ENCODE data around the gene RBM43. TPM values are rescaled to one million over a fixed set of nuclear protein-coding genes. Genes with fewer than 3 reads are reported as not detected.
A peak's percentile ranks its signal among the peaks of the same experiment; 100 is the strongest.

RBM43 gene
- total and polyA plus RNA-seq, 9 of the 15 experiments (the other 6 are each of a cell fraction or from before 2014, with no cell fraction given), result 1.3 to 6.9 (median 3.8) TPM

DNA sequence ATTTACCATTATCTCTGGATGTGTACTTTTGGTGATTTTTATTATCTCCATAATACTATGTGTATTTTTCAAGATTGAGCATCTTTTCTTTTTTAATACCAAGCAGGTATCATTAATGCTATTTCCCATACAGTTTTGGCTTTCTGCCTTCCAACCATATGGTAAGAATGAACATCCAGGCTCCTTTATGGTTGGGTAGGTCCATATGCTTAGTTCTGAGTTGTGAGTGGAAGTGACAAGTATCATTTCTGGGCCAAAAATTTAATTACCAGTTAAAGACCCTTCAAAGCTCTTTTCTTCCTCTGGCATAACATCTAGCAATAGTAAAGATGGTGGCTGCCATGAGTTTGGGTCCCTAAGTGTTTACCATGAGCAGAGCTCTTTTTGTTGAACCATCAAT lies 4.3 kb upstream of the RBM43 start:
- no TSS peak for BruUV-seq (replicated peaks)
- Histone ChIP-seq H3K9me3 (replicated peaks; ENCODE audit: control insufficient read depth, insufficient read depth, low read depth, low read length) (no peaks in the 10 kb centered on the region), H3K4me2 (ENCODE audit: insufficient read depth, low read length) (no peak overlapping the region), H2AFZ (ENCODE audit: low read depth, low read length) (no peak overlapping the region), H3K27me3 (ENCODE audit: control insufficient read depth in 2 of 2, insufficient read depth in 2 of 2, low read length in 2 of 2) (no peaks in the 10 kb centered on the region), H3K79me2 (ENCODE audit: control insufficient read depth, insufficient read depth, low read length) (no peaks in the 10 kb centered on the region), H3K9ac (ENCODE audit: insufficient read depth in 1 of 2, low read depth in 2 of 2, low read length in 2 of 2) (no peak overlapping the region), H4K20me1 (replicated peaks; ENCODE audit: control insufficient read depth, insufficient read depth, low read length) (no peaks in the 10 kb centered on the region), H3K27ac (ENCODE audit: extremely low read depth, low read depth, low read length) (no peak overlapping the region), H3K9me1 (ENCODE audit: control insufficient read depth, insufficient read depth, low read length) (no peaks in the 10 kb centered on the region), H3K36me3 (ENCODE audit: control insufficient read depth, insufficient read depth, low read length) (peaks cover 5% of the 10 kb centered on the region; the same call in 1 of the 3 replicates), H3K4me1 (replicated peaks in 1 of 2; ENCODE audit: control insufficient read depth in 2 of 2, insufficient read depth in 2 of 2, low read length in 2 of 2) (peaks cover 10 to 13% of the 10 kb centered on the region in 2 experiments), H3K4me3 (no peak overlapping the region)
- intact Hi-C loops (cut with micrococcal nuclease), result no loop called here
- POLR2A ChIA-PET, result no interaction called here
- no peak for TF ChIP-seq SOX6 (IDR thresholded peaks at IDR 0.05)
- in situ Hi-C loops (cut with MboI), result no loop called here
- CTCF ChIA-PET (ENCODE audit: low intra/inter-chr PET ratio), result no interaction called here
- FAIRE-seq (no peak), ATAC-seq (no peak), DNase-seq (ENCODE audit: extremely low read depth in 1 of 4, low spot score in 3 of 4) (no peak)

DNA sequence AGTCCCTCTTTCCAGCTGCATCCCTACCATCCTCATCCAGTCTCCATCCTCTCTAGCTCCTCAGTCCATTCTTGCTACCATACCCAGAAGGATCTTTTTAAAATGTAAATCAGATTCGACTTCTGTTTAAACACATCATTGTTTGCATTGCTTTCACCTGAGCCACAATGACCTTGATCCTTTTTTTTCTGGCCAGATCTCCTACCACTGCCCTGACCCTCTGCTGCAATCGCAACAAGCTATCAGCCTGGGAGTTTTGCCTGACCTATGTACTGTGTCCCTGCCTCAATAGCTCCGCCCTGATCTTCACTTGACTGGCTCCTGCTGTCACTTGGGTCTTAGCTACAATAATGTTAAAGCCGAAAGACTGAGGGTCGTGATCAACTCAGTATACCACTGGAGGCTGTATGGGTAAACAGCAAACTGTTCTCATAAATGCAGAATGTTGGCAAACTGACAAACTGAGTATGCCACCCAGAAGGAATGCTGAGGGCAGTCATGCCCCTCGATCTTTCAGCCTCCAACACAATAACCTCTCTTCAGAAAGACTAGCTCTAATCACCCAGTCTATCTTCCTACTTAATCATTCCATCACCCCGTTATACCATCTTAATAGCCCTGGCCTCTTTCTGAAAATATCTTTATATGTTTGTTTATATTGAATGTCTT lies 2.6 kb upstream of the RBM43 start:
- no peaks in the 10 kb centered on the region for H3K27me3 ChIP-seq (ENCODE audit: control insufficient read depth in 2 of 2, insufficient read depth in 2 of 2, low read length in 2 of 2)
- intact Hi-C loops (cut with micrococcal nuclease), result no loop called here
- ATAC-seq, result no peak
- TF ChIP-seq KLF13 (tag; IDR thresholded peaks at IDR 0.05; ENCODE audit: borderline replicate concordance, low read depth) (no peak), NBN (IDR thresholded peaks at IDR 0.05; ENCODE audit: low read depth) (no peak), ZFX (CRISPR knock-in tag; IDR thresholded peaks at IDR 0.05) (no peak), BACH1 (tag; IDR thresholded peaks at IDR 0.05) (no peak), ZNF224 (CRISPR knock-in tag; IDR thresholded peaks at IDR 0.05) (no peak), NFATC3 (IDR thresholded peaks at IDR 0.05) (no peak), ETV1 (tag; conservative IDR thresholded peaks at IDR 0.05; ENCODE audit: low read depth) (no peak)
- TF ChIP-seq, protein P1, sequence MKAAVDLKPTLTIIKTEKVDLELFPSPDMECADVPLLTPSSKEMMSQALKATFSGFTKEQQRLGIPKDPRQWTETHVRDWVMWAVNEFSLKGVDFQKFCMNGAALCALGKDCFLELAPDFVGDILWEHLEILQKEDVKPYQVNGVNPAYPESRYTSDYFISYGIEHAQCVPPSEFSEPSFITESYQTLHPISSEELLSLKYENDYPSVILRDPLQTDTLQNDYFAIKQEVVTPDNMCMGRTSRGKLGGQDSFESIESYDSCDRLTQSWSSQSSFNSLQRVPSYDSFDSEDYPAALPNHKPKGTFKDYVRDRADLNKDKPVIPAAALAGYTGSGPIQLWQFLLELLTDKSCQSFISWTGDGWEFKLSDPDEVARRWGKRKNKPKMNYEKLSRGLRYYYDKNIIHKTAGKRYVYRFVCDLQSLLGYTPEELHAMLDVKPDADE (conservative IDR thresholded peaks at IDR 0.05; ENCODE audit: control insufficient read depth, low read depth, low read length), result no peak
- no peaks in the 10 kb centered on the region for H3K9me1 ChIP-seq (ENCODE audit: control insufficient read depth, insufficient read depth, low read length)
- peak overlapping the region; percentile 3; the same call in 1 of the 2 replicates for H2AFZ ChIP-seq (ENCODE audit: low read depth, low read length)
- DNase-seq (ENCODE audit: extremely low read depth in 1 of 4, low spot score in 3 of 4), result peak in 1 of 4 experiments; percentile 23
- H3K36me3 ChIP-seq (ENCODE audit: control insufficient read depth, insufficient read depth, low read length), result no peaks in the 10 kb centered on the region
- H3K4me3 ChIP-seq, result no peak overlapping the region
- POLR2A ChIA-PET, result interaction anchor here (1.3 kb wide), 1 partner anchor 14 kb away, joined by 4 read pairs; no protein-coding TSS in a partner anchor
- H3K4me1 ChIP-seq (replicated peaks in 1 of 2; ENCODE audit: control insufficient read depth in 2 of 2, insufficient read depth in 2 of 2, low read length in 2 of 2), result peaks cover 13 to 14% of the 10 kb centered on the region in 2 experiments
- in situ Hi-C loops (cut with MboI), result no loop called here
- H3K4me2 ChIP-seq (ENCODE audit: insufficient read depth, low read length), result no peak overlapping the region
- CTCF ChIA-PET (ENCODE audit: low intra/inter-chr PET ratio), result interaction anchor here (0.7 kb wide), 1 partner anchor 119 kb away, joined by 3 read pairs; no protein-coding TSS in a partner anchor
- no peak overlapping the region for H3K27ac ChIP-seq (ENCODE audit: extremely low read depth, low read depth, low read length)
- no peak for FAIRE-seq
- BruUV-seq (replicated peaks), result no TSS peak
- 43% methylated on average over 7 of the region's 7 CpGs for WGBS (ENCODE audit: insufficient coverage, low coverage, missing lambda C conversion rate)
- H3K9me3 ChIP-seq (replicated peaks; ENCODE audit: control insufficient read depth, insufficient read depth, low read depth, low read length), result no peaks in the 10 kb centered on the region
- peaks cover 3% of the 10 kb centered on the region; the same call in 1 of the 3 replicates for H3K79me2 ChIP-seq (ENCODE audit: control insufficient read depth, insufficient read depth, low read length)
- H4K20me1 ChIP-seq (replicated peaks; ENCODE audit: control insufficient read depth, insufficient read depth, low read length), result no peaks in the 10 kb centered on the region
- H3K9ac ChIP-seq (ENCODE audit: insufficient read depth in 1 of 2, low read depth in 2 of 2, low read length in 2 of 2), result no peak overlapping the region

Data from K562 (cell line).